Measurements from ENCODE around the gene ARHGAP19. TPM values are rescaled to one million over a fixed set of nuclear protein-coding genes. Genes with fewer than 3 reads are reported as not detected.
A peak's percentile ranks its signal among the peaks of the same experiment; 100 is the strongest.

ARHGAP19 gene
- polyA plus RNA-seq, 1 of the 3 experiments (the other 2 are of a cell fraction) = 3.8 TPM

- Histone ChIP-seq H3K27me3 (ENCODE audit: insufficient read depth) (peaks cover 24% of the 10 kb centered on the region; the same call in 1 of the 2 replicates), H3K9me2 (no peaks in the 10 kb centered on the region), H3K27ac (ENCODE audit: low read depth in 2 of 2, low read length in 1 of 2) (peak within 1 kb of the TSS in 1 of 2 experiments; percentile 50; a peak in 2 of 4 replicates), H3K4me1 (ENCODE audit: control insufficient read depth in 1 of 2, insufficient read depth in 2 of 2, low read depth in 1 of 2, low read length in 1 of 2) (peaks cover 0 to 48% of the 10 kb centered on the region in 2 experiments; a peak in 1 of 4 replicates), H3K36me3 (replicated peaks in 1 of 2; ENCODE audit: control insufficient read depth in 1 of 2, insufficient read depth in 2 of 2, low read length in 1 of 2) (no peaks in the 10 kb centered on the region), H3K79me2 (ENCODE audit: insufficient read depth) (no peaks in the 10 kb centered on the region), H3K4me3 (ENCODE audit: low read depth in 2 of 2, low read length in 1 of 2) (peak within 1 kb of the TSS in 1 of 2 experiments; percentile 48; a peak in 2 of 4 replicates), H4K20me1 (ENCODE audit: insufficient read depth) (no peaks in the 10 kb centered on the region), H3F3A (replicated peaks; ENCODE audit: insufficient read depth) (no peaks in the 10 kb centered on the region), H3K9me3 (no peaks in the 10 kb centered on the region), H2AFZ (ENCODE audit: low read depth) (no peak within 1 kb of the TSS), H3K9ac (no peak within 1 kb of the TSS), H3K4me2 (peak within 1 kb of the TSS; percentile 33; the same call in 1 of the 2 replicates)
- 2% methylated on average over 31 of the region's 74 CpGs for WGBS (ENCODE audit: low lambda C conversion rate)
- ChIA-PET CTCF (interaction anchor here (11.9 to 27.2 kb wide), 3 partner anchors 11 to 109 kb away, joined by 156 to 460 read pairs (median 207); no protein-coding TSS in a partner anchor), POLR2A (interaction anchor here (1.2 to 1.4 kb wide), 2 partner anchors 10 to 45 kb away, joined by 3 read pairs; no protein-coding TSS in a partner anchor)
- peak; percentile 79 for DNase-seq
- TF ChIP-seq NRF1 (IDR thresholded peaks at IDR 0.05; ENCODE audit: low read depth, low read length) (peak; percentile 44; the same call in 1 of the 2 replicates), GATA2 (CRISPR knock-in tag; IDR thresholded peaks at IDR 0.05) (no peak), POLR2AphosphoS5 (IDR thresholded peaks at IDR 0.05; ENCODE audit: low read depth, low read length) (no peak), PBX3 (IDR thresholded peaks at IDR 0.05) (no peak)
Observed at GRCh38 chr10:97185326-97186058, 106.9 kb downstream of the ARHGAP19 start, which contains the start of gene SLIT1. SLIT1 (minus strand) TSS chr10:97185959; CDS start chr10:97185674, 285 bp downstream.

- Histone ChIP-seq H3K79me2 (ENCODE audit: insufficient read depth) (no peaks in the 10 kb centered on the region), H3K9me2 (no peaks in the 10 kb centered on the region), H3K36me3 (replicated peaks in 1 of 2; ENCODE audit: control insufficient read depth in 1 of 2, insufficient read depth in 2 of 2, low read length in 1 of 2) (no peaks in the 10 kb centered on the region), H3K27me3 (ENCODE audit: insufficient read depth) (peaks cover 29% of the 10 kb centered on the region; the same call in 1 of the 2 replicates), H3K4me3 (ENCODE audit: low read depth in 2 of 2, low read length in 1 of 2) (peak overlapping the region in 1 of 2 experiments; percentile 48; a peak in 1 of 4 replicates), H2AFZ (ENCODE audit: low read depth) (no peak overlapping the region), H4K20me1 (ENCODE audit: insufficient read depth) (no peaks in the 10 kb centered on the region), H3K27ac (ENCODE audit: low read depth in 2 of 2, low read length in 1 of 2) (no peak overlapping the region), H3K9me3 (no peaks in the 10 kb centered on the region), H3K9ac (no peak overlapping the region), H3K4me1 (ENCODE audit: control insufficient read depth in 1 of 2, insufficient read depth in 2 of 2, low read depth in 1 of 2, low read length in 1 of 2) (peaks cover 0 to 50% of the 10 kb centered on the region in 2 experiments; a peak in 2 of 4 replicates), H3F3A (replicated peaks; ENCODE audit: insufficient read depth) (no peaks in the 10 kb centered on the region), H3K4me2 (no peak overlapping the region)
- no peak for DNase-seq
- 72% methylated on average over 14 of the region's 17 CpGs for WGBS (ENCODE audit: low lambda C conversion rate)
- no peak for TF ChIP-seq RXRA (IDR thresholded peaks at IDR 0.05; ENCODE audit: borderline replicate concordance, low read depth)
- no peak for TF ChIP-seq TCF12 (IDR thresholded peaks at IDR 0.05)
- TF ChIP-seq GABPA (IDR thresholded peaks at IDR 0.05; ENCODE audit: low read depth) = no peak
- TF ChIP-seq, protein P1, sequence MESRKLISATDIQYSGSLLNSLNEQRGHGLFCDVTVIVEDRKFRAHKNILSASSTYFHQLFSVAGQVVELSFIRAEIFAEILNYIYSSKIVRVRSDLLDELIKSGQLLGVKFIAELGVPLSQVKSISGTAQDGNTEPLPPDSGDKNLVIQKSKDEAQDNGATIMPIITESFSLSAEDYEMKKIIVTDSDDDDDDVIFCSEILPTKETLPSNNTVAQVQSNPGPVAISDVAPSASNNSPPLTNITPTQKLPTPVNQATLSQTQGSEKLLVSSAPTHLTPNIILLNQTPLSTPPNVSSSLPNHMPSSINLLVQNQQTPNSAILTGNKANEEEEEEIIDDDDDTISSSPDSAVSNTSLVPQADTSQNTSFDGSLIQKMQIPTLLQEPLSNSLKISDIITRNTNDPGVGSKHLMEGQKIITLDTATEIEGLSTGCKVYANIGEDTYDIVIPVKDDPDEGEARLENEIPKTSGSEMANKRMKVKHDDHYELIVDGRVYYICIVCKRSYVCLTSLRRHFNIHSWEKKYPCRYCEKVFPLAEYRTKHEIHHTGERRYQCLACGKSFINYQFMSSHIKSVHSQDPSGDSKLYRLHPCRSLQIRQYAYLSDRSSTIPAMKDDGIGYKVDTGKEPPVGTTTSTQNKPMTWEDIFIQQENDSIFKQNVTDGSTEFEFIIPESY (IDR thresholded peaks at IDR 0.05; ENCODE audit: borderline replicate concordance, low read depth) = no peak
- no peak for TF ChIP-seq EP300 (IDR thresholded peaks at IDR 0.05; ENCODE audit: borderline replicate concordance in 1 of 2, low read depth in 1 of 2, low read length in 1 of 2)
- TF ChIP-seq GATA2 (CRISPR knock-in tag; IDR thresholded peaks at IDR 0.05) = no peak
- TF ChIP-seq, protein P2, sequence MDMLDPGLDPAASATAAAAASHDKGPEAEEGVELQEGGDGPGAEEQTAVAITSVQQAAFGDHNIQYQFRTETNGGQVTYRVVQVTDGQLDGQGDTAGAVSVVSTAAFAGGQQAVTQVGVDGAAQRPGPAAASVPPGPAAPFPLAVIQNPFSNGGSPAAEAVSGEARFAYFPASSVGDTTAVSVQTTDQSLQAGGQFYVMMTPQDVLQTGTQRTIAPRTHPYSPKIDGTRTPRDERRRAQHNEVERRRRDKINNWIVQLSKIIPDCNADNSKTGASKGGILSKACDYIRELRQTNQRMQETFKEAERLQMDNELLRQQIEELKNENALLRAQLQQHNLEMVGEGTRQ (IDR thresholded peaks at IDR 0.05; ENCODE audit: borderline replicate concordance, low read depth, low read length) = no peak
- TF ChIP-seq NRF1 (IDR thresholded peaks at IDR 0.05; ENCODE audit: low read depth, low read length) = no peak
- TF ChIP-seq CTCF (IDR thresholded peaks at IDR 0.05) = no peak
- no peak for TF ChIP-seq TEAD4 (IDR thresholded peaks at IDR 0.05; ENCODE audit: borderline replicate concordance, insufficient read depth)
- CTCF ChIA-PET = interaction anchor here (0.7 to 27.2 kb wide), 5 partner anchors 12 to 108 kb away, joined by 3 to 460 read pairs (median 156); no protein-coding TSS in a partner anchor
- POLR2A ChIA-PET = interaction anchor here (1.2 to 1.4 kb wide), 2 partner anchors 11 to 45 kb away, joined by 3 read pairs; no protein-coding TSS in a partner anchor
Observed at GRCh38 chr10:97184971-97185325, 107.5 kb downstream of the ARHGAP19 start.
